ENCODE measurements around the gene SAMD3.
"Not testable (repeated sequence)": the region's sequence is repeated elsewhere in the genome, so short reads cannot be mapped to it uniquely, and the experiment has no call there.

SAMD3 gene, protein sequence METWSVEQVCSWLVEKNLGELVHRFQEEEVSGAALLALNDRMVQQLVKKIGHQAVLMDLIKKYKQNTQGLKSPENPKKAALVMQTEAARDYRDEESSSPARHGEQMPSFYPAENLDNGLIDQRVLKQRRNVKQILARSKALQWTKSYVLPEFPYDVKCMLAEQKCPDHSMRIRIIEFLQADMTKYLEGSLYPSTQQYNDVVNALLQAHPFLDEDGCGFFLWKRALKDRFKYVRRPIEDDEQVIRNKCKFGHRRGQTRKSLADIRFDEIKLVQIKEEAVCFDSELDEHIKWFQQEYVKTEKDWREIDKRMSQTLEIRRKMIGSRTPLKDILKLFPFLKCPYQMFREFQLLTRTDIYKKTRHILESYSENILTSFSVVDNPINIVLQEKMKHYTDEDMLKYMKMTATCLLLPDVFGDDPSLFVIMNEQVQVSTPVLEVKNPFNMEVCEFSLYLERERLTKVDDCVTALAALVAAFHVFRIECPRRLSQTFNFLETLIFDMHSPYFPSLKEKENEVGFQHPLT

GRCh38 chr6:130222775-130223174, at the start of gene SAMD3:
Gene SAMD3, minus strand, starts transcription at chr6:130222951. Its CDS starts 7,678 bp downstream, at chr6:130215273.
- DNase-seq (ENCODE audit: low spot score): no peak

DNA sequence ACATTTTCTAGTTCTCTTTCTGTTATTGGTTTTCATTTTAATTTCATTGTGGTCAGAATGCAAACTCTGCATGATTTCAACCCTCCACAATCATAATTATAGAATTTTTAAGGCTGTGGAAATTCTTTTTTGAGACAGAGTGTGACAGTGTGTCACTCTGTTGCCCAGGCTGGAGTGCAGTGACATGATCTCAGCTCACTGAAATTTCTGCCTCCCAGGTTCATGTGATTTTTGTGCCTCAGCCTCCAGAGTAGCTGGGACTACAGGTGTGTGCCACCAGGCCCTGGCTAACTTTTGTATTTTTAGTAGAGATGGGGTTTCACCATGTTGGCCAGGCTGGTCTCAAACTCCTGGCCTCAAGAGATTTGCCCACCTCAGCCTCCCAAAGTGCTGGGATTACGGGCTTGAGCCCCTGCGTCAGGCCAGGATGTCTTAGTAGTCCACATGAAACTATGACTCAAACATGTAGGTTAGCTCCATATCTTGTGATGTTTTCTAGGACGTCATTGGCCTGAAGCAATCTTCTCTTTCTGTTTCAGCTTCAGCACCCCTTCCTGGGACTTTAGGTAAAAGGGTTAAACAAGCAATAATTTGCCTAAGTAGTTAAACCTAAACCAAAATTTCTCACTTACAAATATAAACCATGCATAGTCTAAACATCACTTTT, 47.4 kb upstream of the SAMD3 start:
- no peak for DNase-seq (ENCODE audit: low spot score)

GRCh38 chr6:130265553-130265952, 42.8 kb upstream of the SAMD3 start:
- DNase-seq (ENCODE audit: low spot score): not testable (repeated sequence)

GRCh38 chr6:130262008-130262407, 39.3 kb upstream of the SAMD3 start:
- DNase-seq (ENCODE audit: low spot score): no peak

DNA sequence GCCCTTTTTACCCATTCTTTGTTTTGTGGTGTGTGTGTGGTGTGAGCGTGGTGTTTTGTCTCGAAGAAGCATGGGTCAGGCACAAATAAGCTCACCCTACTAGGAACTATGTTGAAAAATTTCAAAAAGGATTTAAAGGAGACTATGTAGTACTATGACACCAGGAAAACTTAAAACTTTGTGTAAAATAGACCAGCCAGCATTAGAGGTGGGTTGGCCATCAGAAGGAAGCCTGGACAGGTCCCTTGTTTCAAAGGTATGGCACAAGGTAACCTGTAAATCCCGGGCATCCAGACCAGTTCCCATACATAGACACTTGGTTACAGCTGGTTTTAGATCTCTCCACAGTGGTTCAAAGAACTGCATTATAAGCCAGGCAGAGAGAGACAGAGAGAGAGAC, 38.8 kb upstream of the SAMD3 start:
- not testable (repeated sequence) for DNase-seq (ENCODE audit: low spot score)

DNA sequence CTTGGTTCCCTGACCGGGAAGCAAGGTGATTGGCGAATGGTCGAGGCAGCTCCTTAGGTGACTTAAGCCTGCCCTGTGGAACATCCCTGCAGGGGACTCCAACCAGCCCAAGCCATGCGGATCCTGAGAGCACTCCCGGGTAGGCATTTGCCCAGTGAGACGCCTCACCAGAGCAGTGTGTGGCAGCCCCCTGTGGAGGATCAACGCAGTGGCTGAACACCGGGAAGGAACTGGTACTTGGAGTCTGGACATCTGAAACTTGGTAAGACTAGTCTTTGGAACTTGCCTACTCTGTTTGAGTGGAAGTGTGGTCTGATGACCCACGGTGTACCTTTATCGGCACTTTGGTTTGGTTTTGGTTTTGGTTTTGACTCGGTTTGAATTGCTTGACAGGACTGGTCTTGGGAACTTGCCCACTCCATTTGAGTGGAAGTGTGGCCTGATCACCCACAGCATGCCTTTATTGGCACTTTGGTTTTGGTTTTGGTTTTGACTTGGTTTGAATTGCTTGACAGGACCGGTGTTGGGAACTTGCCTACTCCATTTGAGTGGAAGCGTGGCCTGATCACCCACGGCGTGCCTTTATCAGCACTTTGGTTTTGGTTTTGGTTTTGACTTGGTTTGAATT, 38.0 kb upstream of the SAMD3 start:
- not testable (repeated sequence) for DNase-seq (ENCODE audit: low spot score)

- DNase-seq (ENCODE audit: low spot score): not testable (repeated sequence)
These were observed 37.3 kb upstream of the SAMD3 start for GRCh38 chr6:130260050-130260462.

GRCh38 chr6:130259557-130259956, 36.8 kb upstream of the SAMD3 start:
- no peak for DNase-seq (ENCODE audit: low spot score)

- no peak for DNase-seq (ENCODE audit: low spot score)
These were observed 36.4 kb upstream of the SAMD3 start for GRCh38 chr6:130259140-130259539.

GRCh38 chr6:130252527-130253237, 29.9 kb upstream of the SAMD3 start:
- DNase-seq (ENCODE audit: low spot score): no peak

DNA sequence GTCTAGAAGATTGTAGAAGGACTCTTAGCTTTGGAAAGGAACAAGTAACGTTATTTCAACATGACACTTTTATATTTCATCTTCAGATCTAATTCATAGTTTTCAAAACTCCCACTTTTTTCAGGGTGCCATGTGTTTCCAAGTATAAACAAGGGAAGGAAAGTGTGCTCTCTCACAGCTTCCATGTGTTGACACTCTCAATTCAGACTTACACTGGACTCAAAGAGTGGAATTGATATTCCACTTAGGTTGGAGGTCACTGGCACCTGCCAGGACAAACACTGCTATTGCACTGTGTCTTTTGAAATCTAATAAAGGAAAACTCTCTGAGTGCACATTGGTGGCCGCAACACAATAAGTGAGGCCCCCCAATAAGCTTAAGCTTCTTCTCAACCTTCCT, 22.5 kb upstream of the SAMD3 start:
- DNase-seq (ENCODE audit: low spot score): no peak

DNA sequence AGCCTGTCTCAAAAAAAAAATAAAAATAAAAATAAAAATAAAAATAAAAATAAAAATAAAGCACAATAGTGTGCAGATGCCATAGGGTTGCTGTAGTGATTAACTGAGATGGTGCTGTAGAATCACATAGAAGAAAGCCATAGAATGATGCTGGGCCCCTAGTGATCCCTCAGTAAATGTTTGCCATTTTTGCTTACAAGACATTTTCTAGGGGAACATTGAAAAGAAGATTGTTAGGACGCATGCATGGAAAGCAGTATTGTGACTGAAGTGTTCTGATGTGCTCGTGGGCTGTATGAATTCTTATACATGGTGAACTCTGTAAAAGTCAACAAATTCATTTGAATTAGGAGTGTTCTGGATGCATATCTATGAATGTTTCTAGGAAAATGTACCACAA, 22.0 kb upstream of the SAMD3 start:
- DNase-seq (ENCODE audit: low spot score): no peak

DNA sequence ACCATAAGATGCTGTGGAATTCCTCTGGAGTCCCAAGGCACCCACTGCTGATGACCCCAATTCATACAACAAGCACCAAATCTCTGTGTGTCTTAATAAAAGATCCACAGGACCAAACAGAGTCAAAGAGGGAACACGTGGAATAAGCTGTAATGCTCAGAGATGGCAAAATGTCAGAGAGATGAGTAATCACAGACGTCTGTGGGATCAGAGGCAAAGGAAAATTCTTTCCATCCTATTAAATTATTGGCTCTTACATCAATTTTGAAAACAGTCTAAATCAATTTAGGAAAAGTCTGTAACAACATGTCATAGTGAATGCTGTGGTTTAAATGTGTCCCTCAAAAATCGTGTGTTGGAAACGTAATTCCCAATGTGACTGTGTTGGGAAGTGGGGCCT, 17.5 kb upstream of the SAMD3 start:
- no peak for DNase-seq (ENCODE audit: low spot score)

DNA sequence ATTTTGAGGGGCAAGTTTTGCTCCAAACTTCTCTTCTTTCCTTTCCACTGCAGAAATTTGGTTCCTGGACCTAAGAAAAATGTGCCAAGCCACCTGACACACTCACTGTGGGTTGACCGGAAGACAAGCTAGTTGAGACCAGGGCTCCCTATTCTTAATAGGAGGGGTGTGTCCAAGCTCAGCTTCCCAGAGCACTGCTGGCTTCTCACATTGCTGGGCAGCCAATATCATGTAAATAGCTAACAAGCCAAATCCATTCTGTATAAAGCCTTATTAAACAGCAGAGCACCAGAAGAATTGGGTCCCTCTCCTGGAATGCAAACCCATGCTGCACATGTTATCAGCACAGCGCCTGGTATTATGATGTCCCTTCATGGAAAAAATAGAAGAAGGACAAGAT, 17.0 kb upstream of the SAMD3 start:
- DNase-seq (ENCODE audit: low spot score): no peak

- DNase-seq (ENCODE audit: low spot score): no peak
These were observed 10.6 kb upstream of the SAMD3 start for GRCh38 chr6:130233330-130233729.

- DNase-seq (ENCODE audit: low spot score): not testable (repeated sequence)
These were observed 7.8 kb upstream of the SAMD3 start for GRCh38 chr6:130230531-130230930.

DNA sequence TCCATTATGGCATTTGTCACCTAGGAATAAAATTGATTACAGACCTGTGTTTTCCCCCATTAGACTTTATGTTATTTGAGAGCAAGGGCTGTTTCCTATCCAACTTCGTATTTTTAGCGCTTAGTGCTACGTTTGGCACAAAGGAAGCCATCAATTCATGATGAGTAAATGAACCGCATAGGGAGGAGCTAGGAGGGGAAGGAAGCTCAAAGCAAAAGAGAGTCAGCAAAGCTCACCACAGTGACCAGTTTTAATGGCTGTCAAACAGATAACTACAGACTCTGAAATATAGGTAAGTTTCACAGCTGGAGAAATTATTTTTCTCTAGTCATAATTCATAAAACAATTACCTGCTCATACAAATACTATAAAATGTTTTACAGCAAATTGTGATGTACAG, 6.9 kb upstream of the SAMD3 start:
- no peak for DNase-seq (ENCODE audit: low spot score)

DNA sequence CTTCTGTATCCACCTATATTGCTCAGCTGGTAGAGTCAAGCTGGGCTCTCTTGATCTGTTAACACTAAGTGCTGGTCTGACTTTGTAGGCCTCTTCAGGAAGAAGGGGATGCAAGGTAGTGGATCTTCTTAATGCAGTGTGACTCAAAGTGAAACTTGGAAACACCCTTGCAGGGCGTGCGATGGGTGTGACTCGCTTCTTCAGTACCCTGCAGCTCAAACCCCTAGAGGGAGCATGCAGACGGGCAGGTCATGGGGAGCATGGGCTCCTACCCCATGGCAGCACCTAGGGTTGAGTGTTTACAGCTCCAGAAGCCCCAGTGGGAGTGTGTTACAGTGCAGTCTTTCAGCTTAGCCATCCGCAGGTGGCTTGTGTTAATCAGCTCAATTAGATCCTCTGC, 757 bp upstream of the SAMD3 start:
- no peak for DNase-seq (ENCODE audit: low spot score)

GRCh38 chr6:130218134-130218533, 4.6 kb downstream of the SAMD3 start:
- no peak for DNase-seq (ENCODE audit: low spot score)

DNA sequence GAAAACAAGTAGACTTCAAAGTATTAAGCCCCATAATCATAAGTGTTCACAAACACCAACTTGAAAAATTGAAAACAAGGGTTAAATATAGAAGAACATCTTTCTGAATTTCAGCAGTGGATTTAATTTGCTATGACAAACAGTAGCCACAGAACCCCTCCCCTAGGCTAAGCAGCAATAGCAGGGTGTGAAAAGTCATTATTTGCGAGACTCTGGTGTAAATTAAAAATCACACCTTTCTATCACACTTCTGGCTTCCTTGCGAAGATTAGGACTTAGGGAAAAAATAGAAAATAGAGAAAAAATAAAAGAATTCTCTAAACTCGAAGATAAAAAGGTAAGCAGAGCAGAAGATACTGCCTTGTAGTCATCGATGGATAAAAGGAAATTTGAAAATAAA, 6.1 kb downstream of the SAMD3 start:
- no peak for DNase-seq (ENCODE audit: low spot score)

- DNase-seq (ENCODE audit: low spot score): no peak
These were observed 7.2 kb downstream of the SAMD3 start for GRCh38 chr6:130215526-130215925.

GRCh38 chr6:130212215-130212874, 10.4 kb downstream of the SAMD3 start:
- no peak for DNase-seq (ENCODE audit: low spot score)

All from cerebellar cortex (tissue), 1 donor.